GM21515 (cell line): ENCODE data around the gene FARSA.
"Not testable (repeated sequence)": the region's sequence is repeated elsewhere in the genome, so short reads cannot be mapped to it uniquely, and the experiment has no call there.

Experiments
- ATAC-seq: cut with Tn5 transposase; IDR thresholded peaks from one replicate; pipeline ENCODE4 v1.9.1; 2021; ENCODE audit not compliant: unreplicated experiment

The FARSA gene

GRCh38 chr19:12937927-12938778 is 4.6 kb upstream of the FARSA start, which contains the start of gene CALR:
Gene CALR, plus strand, starts transcription at chr19:12938609. Its CDS starts 71 bp downstream, at chr19:12938680.
- ATAC-seq: peak; percentile 75

- ATAC-seq: no peak
These were observed 3.8 kb upstream of the FARSA start for GRCh38 chr19:12937093-12937926.

- ATAC-seq: no peak
These were observed 3.1 kb upstream of the FARSA start for GRCh38 chr19:12936582-12936981.

- ATAC-seq: no peak
These were observed 1.6 kb upstream of the FARSA start for GRCh38 chr19:12935071-12935470.

GRCh38 chr19:12932392-12933286 is 872 bp downstream of the FARSA start:
- no peak for ATAC-seq

GRCh38 chr19:12930002-12930645 is 3.4 kb downstream of the FARSA start:
- no peak for ATAC-seq

GRCh38 chr19:12924621-12925310 is 8.7 kb downstream of the FARSA start:
- no peak for ATAC-seq

- ATAC-seq: no peak
These were observed 10.6 kb downstream of the FARSA start for GRCh38 chr19:12922959-12923358.

- no peak for ATAC-seq
These were observed 12.5 kb downstream of the FARSA start for GRCh38 chr19:12921047-12921446.

GRCh38 chr19:12918253-12918652 is 15.3 kb downstream of the FARSA start:
- ATAC-seq: no peak

- not testable (repeated sequence) for ATAC-seq
These were observed 17.7 kb downstream of the FARSA start for GRCh38 chr19:12915860-12916259.

- ATAC-seq: no peak
These were observed 19.4 kb downstream of the FARSA start for GRCh38 chr19:12913851-12914690.

- no peak for ATAC-seq
These were observed 20.4 kb downstream of the FARSA start for GRCh38 chr19:12913011-12913561.

GRCh38 chr19:12912571-12912970 is 20.9 kb downstream of the FARSA start:
- ATAC-seq: no peak

- ATAC-seq: no peak
These were observed 26.3 kb downstream of the FARSA start for GRCh38 chr19:12907166-12907565.

- no peak for ATAC-seq
These were observed 33.5 kb downstream of the FARSA start for GRCh38 chr19:12899891-12900518.

- ATAC-seq: no peak
These were observed 37.1 kb downstream of the FARSA start for GRCh38 chr19:12896460-12896859.

- ATAC-seq: no peak
These were observed 39.9 kb downstream of the FARSA start for GRCh38 chr19:12893582-12893981.
